ENCODE results near the gene GRAMD4.

DNA sequence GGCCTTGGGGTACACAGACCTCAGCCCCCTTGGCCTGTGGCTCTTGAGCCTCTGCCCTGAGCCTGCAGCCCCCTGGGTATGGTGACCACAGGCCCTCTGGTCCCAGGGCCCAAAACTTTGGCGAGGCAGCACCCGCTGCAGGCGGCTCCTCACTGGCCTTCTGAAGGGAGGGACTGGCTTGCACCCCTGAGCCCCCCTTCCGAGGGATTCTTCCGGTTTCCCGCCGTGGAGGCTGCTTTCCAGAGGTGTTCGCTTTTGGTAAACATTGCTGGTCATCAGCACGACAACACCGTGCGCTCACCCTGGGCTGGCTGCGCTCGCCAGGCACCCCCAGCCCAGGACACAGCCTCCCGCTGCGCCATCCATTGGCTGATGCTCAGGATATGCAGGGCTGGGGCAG, 42.0 kb downstream of the GRAMD4 start:
- TF ChIP-seq, protein P1, sequence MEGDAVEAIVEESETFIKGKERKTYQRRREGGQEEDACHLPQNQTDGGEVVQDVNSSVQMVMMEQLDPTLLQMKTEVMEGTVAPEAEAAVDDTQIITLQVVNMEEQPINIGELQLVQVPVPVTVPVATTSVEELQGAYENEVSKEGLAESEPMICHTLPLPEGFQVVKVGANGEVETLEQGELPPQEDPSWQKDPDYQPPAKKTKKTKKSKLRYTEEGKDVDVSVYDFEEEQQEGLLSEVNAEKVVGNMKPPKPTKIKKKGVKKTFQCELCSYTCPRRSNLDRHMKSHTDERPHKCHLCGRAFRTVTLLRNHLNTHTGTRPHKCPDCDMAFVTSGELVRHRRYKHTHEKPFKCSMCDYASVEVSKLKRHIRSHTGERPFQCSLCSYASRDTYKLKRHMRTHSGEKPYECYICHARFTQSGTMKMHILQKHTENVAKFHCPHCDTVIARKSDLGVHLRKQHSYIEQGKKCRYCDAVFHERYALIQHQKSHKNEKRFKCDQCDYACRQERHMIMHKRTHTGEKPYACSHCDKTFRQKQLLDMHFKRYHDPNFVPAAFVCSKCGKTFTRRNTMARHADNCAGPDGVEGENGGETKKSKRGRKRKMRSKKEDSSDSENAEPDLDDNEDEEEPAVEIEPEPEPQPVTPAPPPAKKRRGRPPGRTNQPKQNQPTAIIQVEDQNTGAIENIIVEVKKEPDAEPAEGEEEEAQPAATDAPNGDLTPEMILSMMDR (IDR thresholded peaks at IDR 0.05): no peak
- TF ChIP-seq POLR2A (IDR thresholded peaks at IDR 0.05): no peak

All from testis (tissue), 2 donors.